OCI-LY3 (cell line): Measurements from ENCODE around the gene PITPNC1.
"Not testable (repeated sequence)": the region's sequence is repeated elsewhere in the genome, so short reads cannot be mapped to it uniquely, and the experiment has no call there.

Source experiments
- H2AFZ ChIP-seq: fragments of 200-600, 300-600 bp; shearing (Covaris generic); 2 replicates; pipeline ENCODE4 v1.6.0; 2014; ENCODE audit warnings: antibody characterized with exemption, low read depth, low read length
- H3K27ac ChIP-seq: fragments of 200-600, 300-600 bp; sonication (generic); 2 replicates; pipeline ENCODE4 v1.5.1; 2014; ENCODE audit warnings: mild to moderate bottlenecking, low read length, moderate library complexity, mixed read lengths
- H3K27me3 ChIP-seq: fragments of 200-600, 300-600 bp; sonication (generic); 2 replicates; pipeline ENCODE4 v1.6.1; 2014; ENCODE audit warnings: low read depth, low read length, mixed read lengths
- H3K36me3 ChIP-seq: fragments of 200-600, 300-600 bp; sonication (generic); replicated peaks from 2 replicates; pipeline ENCODE3; 2014; ENCODE audit warnings: low read depth, low read length, mixed read lengths
- H3K4me1 ChIP-seq: fragments of 300-600, 200-600 bp; sonication (generic); 2 replicates; pipeline ENCODE4 v1.6.1; 2014; ENCODE audit warnings: low read length, mixed read lengths
- H3K4me2 ChIP-seq: fragments of 200-600, 300-600 bp; sonication (generic); 2 replicates; pipeline ENCODE4 v1.6.1; 2014; ENCODE audit warnings: low read length, mixed read lengths
- H3K4me3 ChIP-seq: fragments of 300-600, 200-600 bp; sonication (generic); 2 replicates; pipeline ENCODE4 v1.5.1; 2014; ENCODE audit warnings: antibody characterized with exemption, mild to moderate bottlenecking, low read length, moderate library complexity
- H3K79me2 ChIP-seq: fragments of 300-600, 200-600 bp; shearing (Covaris generic); 2 replicates; pipeline ENCODE4 v1.6.1; 2014; ENCODE audit warnings: mild to moderate bottlenecking, low read length, mixed read lengths
- H3K9ac ChIP-seq: fragments of 300-600, 200-600 bp; shearing (Covaris generic); 2 replicates; pipeline ENCODE4 v1.6.0; 2014; ENCODE audit warnings: mild to moderate bottlenecking, low read length, moderate library complexity
- H3K9me3 ChIP-seq: fragments of 200-600, 300-600 bp; shearing (Covaris generic); 2 replicates; pipeline ENCODE4 v1.6.1; 2014; ENCODE audit warnings: low read length, mixed read lengths; ENCODE audit not compliant: insufficient read depth
- H4K20me1 ChIP-seq: fragments of 200-600, 300-600 bp; sonication (generic); 2 replicates; pipeline ENCODE4 v1.6.1; 2016; ENCODE audit warnings: low read length, mixed read lengths; ENCODE audit not compliant: insufficient read depth
- EZH2phosphoT487 ChIP-seq: fragments of 200-600 bp; shearing (Covaris generic); IDR thresholded peaks from 2 replicates; pipeline ENCODE4 v1.6.1; 2018; ENCODE audit warnings: antibody characterized with exemption, mixed run types, low read depth
- TF ChIP-seq, protein P1 (sequence below): fragments of 200-600, 300-600 bp; sonication (generic); IDR thresholded peaks from 2 replicates; pipeline ENCODE4 v1.5.1; 2014; ENCODE audit warnings: antibody characterized with exemption, low read length, low read depth

PITPNC1 gene

DNA sequence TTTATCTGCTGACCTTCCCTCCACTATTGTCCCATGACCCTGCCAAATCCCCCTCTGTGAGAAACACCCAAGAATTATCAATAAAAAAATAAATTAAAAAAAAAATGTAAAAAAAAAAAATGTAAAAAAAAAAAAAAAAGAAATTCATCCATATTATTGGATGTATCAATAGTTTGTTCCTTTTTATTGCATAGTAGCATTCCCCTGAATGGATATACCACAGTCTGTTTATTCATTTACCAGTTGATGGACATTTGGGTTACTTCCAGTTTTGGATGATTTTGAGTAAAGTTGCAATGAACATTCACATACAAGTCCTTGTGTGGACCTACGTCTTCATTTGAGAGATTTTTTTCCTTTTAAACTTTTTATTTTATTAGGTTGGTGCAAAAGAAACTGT lies 94.0 kb downstream of the PITPNC1 start:
- Histone ChIP-seq H3K9ac (no peak overlapping the region), H3K36me3 (no peaks in the 10 kb centered on the region), H3K27me3 (no peaks in the 10 kb centered on the region), H3K27ac (no peak overlapping the region), H2AFZ (no peak overlapping the region), H3K4me2 (no peak overlapping the region), H3K4me1 (peaks cover 5% of the 10 kb centered on the region), H4K20me1 (no peaks in the 10 kb centered on the region; the same call in 1 of the 2 replicates), H3K79me2 (peaks cover 5% of the 10 kb centered on the region), H3K4me3 (no peak overlapping the region), H3K9me3 (no peaks in the 10 kb centered on the region)
- TF ChIP-seq EZH2phosphoT487 = no peak
- TF ChIP-seq, protein P1, sequence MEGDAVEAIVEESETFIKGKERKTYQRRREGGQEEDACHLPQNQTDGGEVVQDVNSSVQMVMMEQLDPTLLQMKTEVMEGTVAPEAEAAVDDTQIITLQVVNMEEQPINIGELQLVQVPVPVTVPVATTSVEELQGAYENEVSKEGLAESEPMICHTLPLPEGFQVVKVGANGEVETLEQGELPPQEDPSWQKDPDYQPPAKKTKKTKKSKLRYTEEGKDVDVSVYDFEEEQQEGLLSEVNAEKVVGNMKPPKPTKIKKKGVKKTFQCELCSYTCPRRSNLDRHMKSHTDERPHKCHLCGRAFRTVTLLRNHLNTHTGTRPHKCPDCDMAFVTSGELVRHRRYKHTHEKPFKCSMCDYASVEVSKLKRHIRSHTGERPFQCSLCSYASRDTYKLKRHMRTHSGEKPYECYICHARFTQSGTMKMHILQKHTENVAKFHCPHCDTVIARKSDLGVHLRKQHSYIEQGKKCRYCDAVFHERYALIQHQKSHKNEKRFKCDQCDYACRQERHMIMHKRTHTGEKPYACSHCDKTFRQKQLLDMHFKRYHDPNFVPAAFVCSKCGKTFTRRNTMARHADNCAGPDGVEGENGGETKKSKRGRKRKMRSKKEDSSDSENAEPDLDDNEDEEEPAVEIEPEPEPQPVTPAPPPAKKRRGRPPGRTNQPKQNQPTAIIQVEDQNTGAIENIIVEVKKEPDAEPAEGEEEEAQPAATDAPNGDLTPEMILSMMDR = no peak

DNA sequence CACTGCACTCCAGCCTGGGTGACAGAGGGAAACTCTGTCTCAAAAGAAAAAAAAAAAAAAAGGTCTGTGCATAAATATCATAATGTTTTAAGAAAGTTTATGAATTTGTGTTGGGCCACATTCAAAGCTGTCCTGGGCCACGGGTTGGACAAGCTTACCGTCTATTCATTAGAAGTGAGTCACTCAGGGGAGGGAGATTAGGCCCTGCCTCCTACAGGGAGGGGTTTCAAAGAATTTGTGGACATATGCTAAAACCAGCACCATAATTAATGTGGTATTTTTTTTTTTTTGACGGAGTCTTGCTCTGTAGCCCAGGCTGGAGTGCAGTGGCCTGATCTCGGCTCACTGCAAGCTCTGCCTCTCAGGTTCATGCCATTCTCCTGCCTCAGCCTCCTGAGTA lies 95.5 kb downstream of the PITPNC1 start:
- H3K9ac ChIP-seq, H3K4me3 ChIP-seq, H4K20me1 ChIP-seq, H3K4me2 ChIP-seq, H3K36me3 ChIP-seq, H3K27me3 ChIP-seq, H3K79me2 ChIP-seq, H3K9me3 ChIP-seq, H3K4me1 ChIP-seq, H2AFZ ChIP-seq, H3K27ac ChIP-seq: not testable (repeated sequence)

DNA sequence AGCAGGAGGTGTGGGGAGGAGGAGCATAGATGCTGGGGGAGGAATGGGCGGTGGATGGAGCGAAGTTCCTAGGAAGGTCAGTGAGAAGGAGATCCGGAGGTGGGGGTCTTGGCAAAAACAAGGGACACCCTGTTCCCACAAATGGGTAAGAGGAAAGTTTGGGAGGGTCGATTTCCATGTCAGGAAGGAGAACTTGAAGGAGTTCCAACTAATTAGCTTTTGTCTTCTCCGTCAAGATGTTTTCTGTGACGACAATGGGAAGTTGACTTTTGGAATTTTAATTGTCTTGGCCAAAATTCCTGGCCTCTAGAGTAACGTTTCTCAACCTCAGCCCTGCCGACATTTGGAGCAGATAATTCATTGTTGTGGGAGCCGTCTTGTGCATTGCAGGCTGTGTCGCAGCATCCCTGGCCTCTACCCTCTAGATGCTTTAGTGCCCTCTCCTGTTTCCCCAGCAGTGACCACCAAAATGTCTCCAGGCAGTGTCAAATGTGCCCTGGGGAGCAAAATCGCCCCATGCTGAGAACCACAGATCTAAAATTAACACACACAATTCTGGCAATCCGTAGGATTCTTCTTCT lies 97.1 kb downstream of the PITPNC1 start:
- TF ChIP-seq EZH2phosphoT487 = no peak
- TF ChIP-seq, protein P1 = no peak
- H3K27me3 ChIP-seq = no peaks in the 10 kb centered on the region

DNA sequence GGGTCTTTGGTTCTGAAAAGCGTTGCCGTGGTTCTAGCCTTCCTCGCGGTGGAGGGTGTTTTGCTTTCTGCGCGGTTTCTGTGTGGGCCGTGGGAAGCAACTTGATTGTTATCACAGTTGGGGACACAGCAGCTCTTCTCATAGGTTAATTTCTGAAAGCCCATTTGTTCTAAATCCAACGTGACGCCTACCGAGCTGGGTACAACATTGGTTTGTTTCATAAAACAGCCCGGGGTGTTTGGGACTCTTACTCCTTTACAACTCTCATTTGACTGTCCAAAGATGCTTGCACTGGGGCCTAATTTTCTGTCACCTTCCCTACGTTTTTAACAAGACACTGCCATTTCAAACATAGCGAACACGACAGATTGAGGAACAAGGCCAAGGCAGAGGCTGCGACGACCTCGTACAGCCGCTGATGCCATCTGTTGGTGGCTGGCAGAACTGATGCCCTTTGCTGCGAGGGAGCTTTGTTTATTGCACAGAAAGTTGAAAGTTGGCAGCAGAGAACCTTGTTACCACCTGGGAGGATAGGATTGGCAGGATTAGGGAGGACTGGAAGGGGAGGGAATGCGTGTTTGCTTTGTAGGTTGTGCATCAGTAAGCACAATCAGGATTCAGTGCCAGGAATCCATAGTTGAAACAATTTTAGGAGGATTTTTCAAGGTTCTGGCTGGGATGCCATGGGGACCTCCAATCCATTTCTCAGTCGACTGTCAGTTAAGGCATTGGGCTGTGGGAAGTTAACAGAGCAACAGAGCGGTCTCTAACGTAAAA lies 98.3 kb downstream of the PITPNC1 start:
- no peak overlapping the region for H3K4me3 ChIP-seq
- no peak overlapping the region for H3K9ac ChIP-seq
- H3K4me1 ChIP-seq = peaks cover 19% of the 10 kb centered on the region
- H2AFZ ChIP-seq = no peak overlapping the region
- no peak overlapping the region for H3K27ac ChIP-seq
- peaks cover 15% of the 10 kb centered on the region for H3K79me2 ChIP-seq
- TF ChIP-seq EZH2phosphoT487 = no peak
- TF ChIP-seq, protein P1 = peak; percentile 93
- no peaks in the 10 kb centered on the region for H3K9me3 ChIP-seq
- H3K36me3 ChIP-seq = no peaks in the 10 kb centered on the region
- peak overlapping the region; percentile 40 for H3K4me2 ChIP-seq
- H3K27me3 ChIP-seq = no peaks in the 10 kb centered on the region
- H4K20me1 ChIP-seq = no peaks in the 10 kb centered on the region; the same call in 1 of the 2 replicates

More for the DNA sequence above, 97.1 kb downstream of the PITPNC1 start:
- peaks cover 9% of the 10 kb centered on the region for H3K4me1 ChIP-seq
- no peak overlapping the region for H2AFZ ChIP-seq
- H3K4me3 ChIP-seq = no peak overlapping the region
- no peaks in the 10 kb centered on the region; the same call in 1 of the 2 replicates for H4K20me1 ChIP-seq
- H3K9ac ChIP-seq = no peak overlapping the region
- no peak overlapping the region for H3K27ac ChIP-seq
- H3K79me2 ChIP-seq = peaks cover 13% of the 10 kb centered on the region
- no peaks in the 10 kb centered on the region for H3K9me3 ChIP-seq
- H3K4me2 ChIP-seq = no peak overlapping the region
- no peaks in the 10 kb centered on the region for H3K36me3 ChIP-seq
